ENCODE data around the gene VRK2. TPM values are rescaled to one million over a fixed set of nuclear protein-coding genes. Genes with fewer than 3 reads are reported as not detected.
"Not testable (repeated sequence)": the region's sequence is repeated elsewhere in the genome, so short reads cannot be mapped to it uniquely, and the experiment has no call there.

The VRK2 gene
- total RNA-seq, 2 experiments from 2014 or later = 26.2 to 28.4 TPM

- ATAC-seq (no peak), DNase-seq (no peak)
- Mint-ChIP-seq H3K4me3 (no peak overlapping the region), H3K4me1 (no peaks in the 10 kb centered on the region), H3K27me3 (no peaks in the 10 kb centered on the region), H3K27ac (no peak overlapping the region), H3K9me3 (ENCODE audit: low read depth) (no peaks in the 10 kb centered on the region), H3K36me3 (peaks cover 21% of the 10 kb centered on the region)
- CTCF ChIA-PET = no interaction called here
Measured at GRCh38 chr2:58137221-58137620, 90.6 kb downstream of the VRK2 start.

- H3K4me1 Mint-ChIP-seq = no peaks in the 10 kb centered on the region
- CTCF ChIA-PET = no interaction called here
- no peak for DNase-seq
- ATAC-seq = no peak
- H3K27me3 Mint-ChIP-seq = no peaks in the 10 kb centered on the region
- H3K4me3 Mint-ChIP-seq = no peak overlapping the region
- no peak overlapping the region for H3K27ac Mint-ChIP-seq
- peaks cover 22% of the 10 kb centered on the region for H3K36me3 Mint-ChIP-seq
- no peaks in the 10 kb centered on the region for H3K9me3 Mint-ChIP-seq (ENCODE audit: low read depth)
Measured at GRCh38 chr2:58137856-58138255, 91.2 kb downstream of the VRK2 start.

DNA sequence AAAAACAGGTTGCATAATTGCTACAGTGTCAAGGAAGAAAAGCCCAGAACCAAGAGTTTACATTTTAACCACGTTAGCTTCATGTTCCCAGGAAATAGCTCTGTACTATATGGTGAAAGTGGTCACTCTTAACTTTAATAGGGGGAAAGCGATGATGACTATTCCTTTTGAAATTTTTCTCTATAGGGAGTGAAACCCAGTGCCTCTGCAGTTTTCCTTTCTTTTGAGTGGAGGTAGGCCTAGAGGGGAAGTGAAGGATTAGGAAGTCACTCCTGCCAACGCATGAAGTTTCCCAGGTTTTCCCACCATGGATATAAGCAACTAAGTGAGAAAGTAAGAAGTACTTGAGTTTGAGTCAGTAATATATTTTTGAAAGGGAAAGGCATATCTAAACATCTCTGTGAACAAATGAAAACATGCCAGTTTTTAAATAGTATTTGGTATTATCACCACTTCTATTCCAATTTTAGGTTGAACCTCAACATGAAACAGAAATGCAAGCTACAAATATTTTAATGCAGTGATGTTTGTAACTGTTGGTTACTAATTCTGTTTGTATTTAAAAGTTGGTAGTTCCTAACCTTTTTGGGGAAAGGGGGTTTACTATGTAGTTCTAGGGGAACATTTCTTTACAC lies 91.9 kb downstream of the VRK2 start:
- no peaks in the 10 kb centered on the region for H3K27me3 Mint-ChIP-seq
- H3K4me1 Mint-ChIP-seq = no peaks in the 10 kb centered on the region
- peaks cover 22% of the 10 kb centered on the region for H3K36me3 Mint-ChIP-seq
- ATAC-seq (no peak), DNase-seq (no peak)
- H3K4me3 Mint-ChIP-seq = no peak overlapping the region
- H3K27ac Mint-ChIP-seq = no peak overlapping the region
- no peaks in the 10 kb centered on the region for H3K9me3 Mint-ChIP-seq (ENCODE audit: low read depth)
- CTCF ChIA-PET = no interaction called here

DNA sequence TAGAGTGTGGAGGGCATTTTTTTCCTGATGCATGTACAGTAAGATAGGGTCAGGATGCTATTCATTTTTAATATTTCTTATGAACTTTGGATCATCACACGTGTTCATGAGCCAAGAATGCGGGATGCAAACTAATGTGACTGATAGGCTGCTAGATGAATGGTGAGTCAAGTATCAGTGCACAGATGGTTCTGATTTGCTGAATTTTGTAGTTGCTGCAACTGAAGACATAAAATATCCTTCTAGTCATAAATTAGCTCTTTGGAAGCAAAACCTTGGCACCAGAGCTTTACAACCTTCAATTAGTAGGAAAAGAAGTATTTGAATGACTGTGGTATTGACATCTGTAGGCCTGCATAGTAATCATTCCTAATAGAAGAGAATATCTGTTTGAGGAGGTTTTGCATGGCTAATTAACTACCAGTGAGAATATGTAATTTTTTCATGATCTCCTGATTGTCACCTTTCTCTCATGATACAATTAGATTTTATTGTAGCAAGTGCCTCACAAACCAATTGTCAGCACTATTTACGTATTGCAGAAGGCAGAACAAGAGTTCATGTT lies 94.0 kb downstream of the VRK2 start:
- CTCF ChIA-PET = no interaction called here

GRCh38 chr2:58145769-58146168 lies 99.2 kb downstream of the VRK2 start:
- ATAC-seq; H3K27ac Mint-ChIP-seq; H3K4me1 Mint-ChIP-seq; DNase-seq; H3K27me3 Mint-ChIP-seq; H3K4me3 Mint-ChIP-seq; CTCF ChIA-PET; H3K9me3 Mint-ChIP-seq (ENCODE audit: low read depth): not testable (repeated sequence)
- peaks cover 35% of the 10 kb centered on the region for H3K36me3 Mint-ChIP-seq

More for the DNA sequence above, 94.0 kb downstream of the VRK2 start:
- Mint-ChIP-seq H3K27me3 (no peaks in the 10 kb centered on the region), H3K4me1 (no peaks in the 10 kb centered on the region), H3K4me3 (no peak overlapping the region), H3K27ac (no peak overlapping the region), H3K36me3 (peaks cover 24% of the 10 kb centered on the region), H3K9me3 (ENCODE audit: low read depth) (no peaks in the 10 kb centered on the region)
- DNase-seq = no peak
- ATAC-seq = no peak

- DNase-seq = no peak
- Mint-ChIP-seq H3K4me1 (peaks cover 7% of the 10 kb centered on the region), H3K27me3 (no peaks in the 10 kb centered on the region), H3K36me3 (peaks cover 35% of the 10 kb centered on the region), H3K4me3 (no peak overlapping the region), H3K27ac (no peak overlapping the region), H3K9me3 (ENCODE audit: low read depth) (no peaks in the 10 kb centered on the region)
- CTCF ChIA-PET = no interaction called here
- no peak for ATAC-seq
Measured at GRCh38 chr2:58146707-58147106, 100.1 kb downstream of the VRK2 start.

GRCh38 chr2:58155160-58155778 lies 108.7 kb downstream of the VRK2 start:
- Mint-ChIP-seq H3K27me3 (no peaks in the 10 kb centered on the region), H3K4me3 (no peak overlapping the region), H3K4me1 (no peaks in the 10 kb centered on the region), H3K36me3 (peaks cover 40% of the 10 kb centered on the region), H3K27ac (no peak overlapping the region), H3K9me3 (ENCODE audit: low read depth) (peaks cover 3% of the 10 kb centered on the region)
- CTCF ChIA-PET = no interaction called here
- no peak for DNase-seq
- no peak for ATAC-seq

- Mint-ChIP-seq H3K27me3 (no peaks in the 10 kb centered on the region), H3K9me3 (ENCODE audit: low read depth) (peaks cover 3% of the 10 kb centered on the region), H3K4me3 (no peak overlapping the region), H3K4me1 (no peaks in the 10 kb centered on the region), H3K36me3 (peaks cover 50% of the 10 kb centered on the region), H3K27ac (no peak overlapping the region)
- CTCF ChIA-PET = no interaction called here
- no peak for ATAC-seq
- no peak for DNase-seq
Measured at GRCh38 chr2:58156780-58157179, 110.2 kb downstream of the VRK2 start.

DNA sequence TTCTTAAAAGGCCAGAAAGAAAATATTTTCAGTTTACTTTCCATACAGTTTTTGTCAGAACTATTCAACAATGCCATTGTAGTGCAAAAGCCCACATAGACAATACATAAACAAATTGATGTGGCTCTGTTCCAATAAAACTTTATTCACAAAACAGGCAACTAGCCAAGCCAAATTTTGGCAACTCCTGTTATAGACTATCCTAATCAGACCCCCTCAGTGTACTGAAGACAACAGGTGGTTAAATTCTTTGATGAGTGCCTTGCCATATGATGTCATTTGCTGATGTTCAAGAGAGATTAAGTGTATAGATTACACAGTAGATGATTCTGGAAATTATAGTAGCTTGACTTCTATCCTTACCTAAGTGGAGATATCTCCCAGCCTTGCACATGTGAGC lies 111.1 kb downstream of the VRK2 start:
- no peaks in the 10 kb centered on the region for H3K27me3 Mint-ChIP-seq
- no peak overlapping the region for H3K27ac Mint-ChIP-seq
- DNase-seq = no peak
- CTCF ChIA-PET = no interaction called here
- no peak for ATAC-seq
- H3K4me1 Mint-ChIP-seq = no peaks in the 10 kb centered on the region
- H3K9me3 Mint-ChIP-seq (ENCODE audit: low read depth) = peaks cover 3% of the 10 kb centered on the region
- peaks cover 51% of the 10 kb centered on the region for H3K36me3 Mint-ChIP-seq
- no peak overlapping the region for H3K4me3 Mint-ChIP-seq

- peaks cover 3% of the 10 kb centered on the region for H3K9me3 Mint-ChIP-seq (ENCODE audit: low read depth)
- peaks cover 47% of the 10 kb centered on the region for H3K36me3 Mint-ChIP-seq
- no peaks in the 10 kb centered on the region for H3K27me3 Mint-ChIP-seq
- H3K4me1 Mint-ChIP-seq = no peaks in the 10 kb centered on the region
- H3K27ac Mint-ChIP-seq = no peak overlapping the region
- CTCF ChIA-PET = interaction anchor here (0.6 kb wide), 1 partner anchor 40 kb away, joined by 3 read pairs; no protein-coding TSS in a partner anchor
- DNase-seq (no peak), ATAC-seq (no peak)
- H3K4me3 Mint-ChIP-seq = no peak overlapping the region
Measured at GRCh38 chr2:58158481-58158880, 111.9 kb downstream of the VRK2 start.

DNA sequence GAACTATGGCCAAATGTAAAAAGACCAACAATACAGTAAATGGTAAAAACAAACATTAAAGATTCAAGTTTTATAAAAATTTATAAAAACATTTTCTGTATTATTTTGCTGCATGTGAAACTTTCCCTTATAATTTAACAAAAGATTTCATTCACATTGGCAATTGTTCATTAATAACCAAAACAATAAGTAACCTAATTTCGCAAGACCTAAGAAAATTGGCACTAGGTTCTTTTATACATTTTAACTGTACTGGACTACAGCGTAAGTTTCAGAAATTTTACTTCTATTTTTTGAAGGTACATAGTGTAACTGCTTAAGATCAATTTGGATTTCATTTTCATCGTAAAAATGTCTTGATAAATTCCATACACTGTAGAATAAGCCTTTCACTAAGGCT lies 117.3 kb downstream of the VRK2 start:
- ATAC-seq = no peak
- H3K9me3 Mint-ChIP-seq (ENCODE audit: low read depth) = no peaks in the 10 kb centered on the region
- no peaks in the 10 kb centered on the region for H3K27me3 Mint-ChIP-seq
- CTCF ChIA-PET = no interaction called here
- H3K4me1 Mint-ChIP-seq = no peaks in the 10 kb centered on the region
- no peak overlapping the region for H3K27ac Mint-ChIP-seq
- DNase-seq = no peak
- H3K4me3 Mint-ChIP-seq = no peak overlapping the region
- peaks cover 27% of the 10 kb centered on the region for H3K36me3 Mint-ChIP-seq

DNA sequence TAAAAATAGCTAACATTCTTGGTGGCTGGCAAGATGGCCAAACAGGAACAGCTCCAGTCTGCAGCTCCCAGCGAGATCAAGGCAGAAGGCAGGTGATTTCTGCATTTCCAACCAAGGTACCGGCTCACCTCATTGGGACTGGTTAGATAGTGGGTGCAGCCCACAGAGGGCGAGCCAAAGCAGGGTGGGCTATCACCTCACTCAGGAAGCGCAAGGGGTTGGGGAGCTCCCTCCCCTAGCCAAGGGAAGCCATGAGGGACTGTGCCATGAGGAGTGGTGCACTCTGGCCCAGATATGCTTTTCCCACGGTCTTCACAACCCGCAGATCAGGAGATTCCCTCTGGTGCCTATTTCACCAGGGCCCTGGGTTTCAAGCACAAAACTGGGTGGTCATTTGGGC lies 121.5 kb downstream of the VRK2 start:
- Mint-ChIP-seq H3K9me3 (ENCODE audit: low read depth) (peaks cover 12% of the 10 kb centered on the region), H3K36me3 (peaks cover 39% of the 10 kb centered on the region)
- H3K4me1 Mint-ChIP-seq, ATAC-seq, DNase-seq, H3K27me3 Mint-ChIP-seq, CTCF ChIA-PET, H3K4me3 Mint-ChIP-seq, H3K27ac Mint-ChIP-seq: not testable (repeated sequence)

GRCh38 chr2:58169845-58170244 lies 123.2 kb downstream of the VRK2 start:
- Mint-ChIP-seq H3K36me3 (peaks cover 47% of the 10 kb centered on the region), H3K9me3 (ENCODE audit: low read depth) (peaks cover 16% of the 10 kb centered on the region)
- H3K27me3 Mint-ChIP-seq, CTCF ChIA-PET, H3K4me1 Mint-ChIP-seq, H3K4me3 Mint-ChIP-seq, ATAC-seq, DNase-seq, H3K27ac Mint-ChIP-seq: not testable (repeated sequence)

- H3K4me3 Mint-ChIP-seq, H3K27me3 Mint-ChIP-seq, ATAC-seq, H3K4me1 Mint-ChIP-seq, DNase-seq, H3K27ac Mint-ChIP-seq, CTCF ChIA-PET: not testable (repeated sequence)
- H3K36me3 Mint-ChIP-seq = peaks cover 48% of the 10 kb centered on the region
- H3K9me3 Mint-ChIP-seq (ENCODE audit: low read depth) = peaks cover 16% of the 10 kb centered on the region
Measured at GRCh38 chr2:58170334-58170933, 123.8 kb downstream of the VRK2 start.
